NCI-H1930 (cell line): Measurements from ENCODE around the gene GPX2.

Experiments used
- DNase-seq, 2 experiments: peaks; one replicate each; lab custom pipeline; 2025; lab: John Stamatoyannopoulos, UW

The GPX2 gene

DNA sequence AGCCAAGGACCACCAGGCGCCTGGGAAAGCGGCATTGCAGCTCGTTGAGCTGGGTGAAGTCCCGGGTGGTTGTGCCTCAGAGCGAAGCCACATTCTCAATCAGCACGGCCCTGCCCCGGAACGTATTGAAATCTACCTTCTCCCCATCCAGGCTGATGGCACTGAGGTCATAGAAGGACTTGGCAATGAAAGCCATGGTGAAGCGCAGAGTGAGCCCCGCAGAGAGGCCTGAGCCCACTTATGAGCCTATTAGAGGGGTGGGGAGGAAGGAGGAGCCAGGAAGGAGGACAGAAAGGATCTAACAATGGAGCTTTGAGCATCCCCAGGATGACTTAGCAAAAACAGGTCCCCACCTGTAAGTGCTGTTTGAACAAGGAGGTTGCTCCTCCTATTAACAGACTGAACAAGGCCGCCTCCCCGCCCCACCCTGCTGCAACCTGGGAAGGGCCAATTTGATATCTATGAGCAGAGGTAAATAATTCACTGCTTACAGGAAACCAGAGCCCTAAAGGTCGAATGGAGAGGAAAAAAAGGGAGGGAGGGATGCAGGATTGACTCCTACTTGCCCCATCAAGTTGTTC lies at the start of gene GPX2:
GPX2 (minus strand) TSS at position 215 of the 581 bp plus-strand sequence; CDS start at position 196, 19 bp downstream.
- peak; percentile 42 to 53 for DNase-seq

DNA sequence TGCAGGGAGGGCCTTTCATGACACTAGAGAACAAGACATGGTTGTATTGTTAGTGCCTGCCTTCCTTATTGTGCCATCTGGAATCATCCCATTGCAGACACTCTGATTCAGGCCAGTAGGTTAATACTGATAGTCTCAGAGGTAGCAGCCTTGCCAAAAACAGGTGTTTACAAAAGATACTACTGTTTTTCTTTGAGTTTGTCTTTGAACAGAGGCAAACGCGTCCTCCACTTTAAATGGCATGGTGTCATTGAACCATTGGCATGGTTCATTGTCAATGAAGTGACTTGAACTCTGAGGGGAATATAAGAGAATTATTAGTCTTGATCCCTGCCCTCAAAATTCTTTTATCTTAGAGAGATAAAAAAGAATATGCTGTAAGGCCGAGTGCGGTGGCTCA lies 48.4 kb upstream of the GPX2 start:
- no peak for DNase-seq

DNA sequence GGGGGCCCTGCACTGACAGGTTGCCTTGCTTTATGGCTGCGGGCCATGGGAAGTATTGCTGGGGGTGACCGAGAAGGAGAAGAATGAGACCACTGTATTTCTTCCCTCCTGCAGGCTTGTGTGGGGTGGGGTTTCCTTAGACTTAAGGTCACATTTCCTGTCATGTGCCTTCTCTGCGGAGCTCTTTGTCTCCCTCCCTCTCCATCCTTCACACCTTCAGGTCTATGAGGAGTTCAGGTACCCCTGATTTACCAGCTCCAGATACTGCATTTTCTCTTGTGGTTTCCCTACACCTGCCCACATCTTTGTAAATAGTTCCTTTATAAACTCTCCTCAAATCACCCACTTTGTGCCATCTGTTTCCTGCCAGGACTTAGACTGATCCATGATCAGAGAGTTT lies 47.8 kb upstream of the GPX2 start:
- DNase-seq, result no peak

DNA sequence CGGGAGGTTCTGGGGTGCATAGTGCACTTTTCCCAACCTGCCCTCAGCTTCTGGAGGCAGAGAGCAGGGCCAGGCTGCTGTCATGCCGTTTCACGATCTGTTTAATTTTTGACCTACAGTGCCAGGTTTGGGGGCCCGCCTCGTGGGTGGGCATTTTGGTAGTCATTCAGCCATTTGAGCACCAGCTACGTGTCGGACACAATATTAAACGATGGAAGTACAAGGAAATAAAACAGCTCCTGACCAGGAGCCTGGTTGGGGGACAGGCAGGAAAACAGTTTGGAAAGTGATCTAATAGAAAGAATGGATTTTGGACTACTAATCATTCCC lies 44.9 kb upstream of the GPX2 start:
- no peak for DNase-seq

DNA sequence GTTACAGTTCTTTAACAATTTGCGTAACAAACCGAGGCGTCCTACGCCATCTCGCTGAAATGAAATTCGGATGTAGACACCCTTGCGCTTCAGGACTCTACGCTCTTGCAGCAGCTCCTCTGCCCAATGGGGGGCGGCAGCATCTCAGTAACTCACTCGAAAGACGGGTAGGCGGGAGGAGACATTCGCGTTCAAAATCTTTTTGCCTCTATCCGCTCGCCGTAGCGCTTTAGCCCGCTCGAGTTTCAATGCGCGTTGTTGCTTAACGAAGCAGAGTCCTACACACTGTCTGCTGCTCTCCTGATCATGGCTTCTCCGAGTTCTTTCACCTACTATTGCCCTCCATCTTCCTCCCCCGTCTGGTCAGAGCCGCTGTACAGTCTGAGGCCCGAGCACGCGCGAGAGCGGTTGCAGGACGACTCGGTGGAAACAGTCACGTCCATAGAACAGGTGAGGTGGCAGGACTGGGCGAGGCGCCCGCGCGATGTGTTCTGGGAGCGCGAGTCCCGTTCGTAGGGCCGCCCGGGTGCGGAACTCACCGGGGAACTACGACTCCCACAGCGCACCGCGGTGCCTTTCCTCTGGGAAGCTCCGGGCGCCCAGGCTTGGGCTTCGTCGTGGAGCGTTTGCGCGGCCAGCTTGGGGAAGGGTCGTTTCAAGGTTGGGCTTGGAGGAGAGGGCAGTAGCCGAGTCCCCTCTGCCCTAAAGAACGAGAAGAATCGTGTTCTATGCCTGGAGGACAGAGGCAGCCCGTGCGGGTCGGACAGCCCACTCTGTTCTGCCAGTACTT lies 44.3 kb upstream of the GPX2 start, which contains the start of gene FNTB:
FNTB (plus strand) TSS at position 248 of the 790 bp plus-strand sequence; CDS start at position 307, 59 bp downstream.
- DNase-seq, result peak; percentile 83 to 92

DNA sequence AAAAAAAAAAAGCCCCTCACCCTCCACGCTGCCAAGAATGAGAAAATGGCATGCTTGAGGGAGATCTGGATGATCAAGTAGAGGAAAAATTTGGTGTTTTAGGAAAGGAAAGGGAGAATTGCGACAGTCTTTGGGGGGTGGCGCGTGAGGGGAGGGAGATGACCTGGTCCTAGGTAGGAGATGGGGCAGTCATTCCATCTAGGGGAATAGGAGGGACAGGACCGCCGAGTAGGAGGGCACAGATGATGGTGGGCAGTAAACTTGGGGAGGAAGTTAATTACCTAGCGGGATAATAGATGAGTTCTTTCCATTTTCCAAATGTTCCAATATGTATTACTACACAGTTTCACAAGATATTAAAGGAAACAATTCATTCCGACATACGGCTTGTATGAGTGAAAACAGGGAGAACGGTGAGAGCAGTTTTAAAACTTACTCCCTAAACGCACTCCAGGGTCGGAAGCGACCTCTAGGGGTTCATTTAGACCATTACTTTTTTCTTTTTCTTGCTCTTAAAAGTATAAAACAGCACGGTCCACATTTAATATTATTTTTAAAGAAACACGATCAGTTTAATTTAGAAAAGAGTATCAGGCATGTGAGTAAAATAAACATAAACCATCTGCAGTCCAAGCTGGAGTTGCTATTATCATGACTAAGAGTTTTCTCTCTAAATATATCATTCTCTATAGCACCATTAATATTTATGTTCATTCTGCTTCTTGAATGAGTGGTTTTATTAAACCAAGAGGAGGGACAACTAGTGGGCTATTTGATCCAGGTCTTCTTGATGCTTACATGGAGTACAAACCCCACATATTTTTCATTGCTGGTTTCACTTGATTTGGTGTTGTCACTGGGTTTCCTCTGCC lies 41.1 kb upstream of the GPX2 start:
- DNase-seq, result peak in 1 of 2 experiments; percentile 10

DNA sequence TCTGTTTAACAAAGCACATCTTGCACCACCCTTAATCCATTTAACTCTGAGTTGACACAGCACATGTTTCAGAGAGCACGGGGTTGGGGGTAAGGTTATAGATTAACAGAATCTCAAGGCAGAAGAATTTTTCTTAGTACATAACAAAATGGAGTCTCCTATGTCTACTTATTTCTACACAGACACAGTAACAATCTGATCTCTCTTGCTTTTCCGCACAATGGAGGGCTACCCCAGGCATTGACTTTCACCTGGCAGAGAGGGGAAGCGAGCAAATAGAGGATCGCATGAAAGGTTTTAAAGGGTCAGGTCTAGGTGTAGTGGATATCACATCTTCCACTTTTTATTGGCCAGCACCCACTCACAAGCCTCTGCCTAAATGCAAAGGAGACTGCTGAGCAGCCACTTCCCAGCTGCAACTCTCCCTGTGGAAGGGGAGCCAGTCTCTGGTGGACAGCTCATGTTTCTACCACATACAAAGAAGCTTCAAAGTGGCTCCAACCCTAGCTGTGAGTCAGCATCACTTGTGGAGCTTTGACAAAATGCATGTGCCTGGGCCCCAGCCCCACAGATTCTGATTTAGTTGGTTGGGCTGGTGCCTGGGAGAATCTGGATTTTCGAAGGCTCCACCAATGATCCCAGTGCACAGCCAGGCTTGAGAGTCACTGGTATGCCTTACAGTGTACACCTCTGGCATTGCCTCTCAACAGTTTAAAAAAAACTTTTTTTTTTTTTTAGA lies 37.0 kb upstream of the GPX2 start:
- DNase-seq, result no peak

DNA sequence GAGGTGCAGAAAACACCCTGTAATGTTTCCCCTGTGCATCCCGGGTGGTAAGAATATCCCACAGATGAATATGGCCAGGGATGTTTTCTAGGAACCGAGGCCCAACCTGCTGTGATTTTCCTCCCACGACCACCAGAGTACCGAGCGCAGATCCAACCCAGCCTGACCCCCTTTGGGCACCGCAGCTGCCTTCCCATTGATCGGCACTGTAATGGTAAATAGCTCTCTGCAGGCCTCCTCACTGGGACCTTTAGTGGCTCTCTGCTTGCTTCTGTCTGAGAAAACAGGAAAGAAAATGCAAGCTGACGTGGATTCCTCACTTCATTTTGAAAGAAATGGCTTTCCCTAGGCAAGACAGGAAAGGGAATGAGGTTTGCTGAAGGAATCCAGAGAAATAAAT lies 32.0 kb upstream of the GPX2 start:
- no peak for DNase-seq

DNA sequence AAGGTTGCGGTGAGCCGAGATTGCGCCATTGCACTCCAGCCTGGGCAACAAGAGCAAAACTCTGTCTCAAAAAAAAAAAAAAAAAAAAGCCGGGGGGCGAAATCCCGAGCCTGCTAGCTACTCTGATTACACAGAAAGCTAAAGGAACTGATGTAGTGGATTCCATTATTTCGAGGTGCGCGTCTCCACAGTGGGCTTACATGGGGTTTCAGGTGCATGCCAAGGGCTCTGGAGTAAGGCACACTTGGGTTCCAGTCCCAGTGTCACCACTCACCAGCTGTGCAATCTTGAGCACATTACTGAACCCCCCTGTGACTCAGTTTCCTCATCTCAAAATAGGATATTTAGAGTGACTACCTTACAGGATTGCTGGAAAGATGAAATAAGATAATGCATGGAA lies 31.3 kb upstream of the GPX2 start:
- DNase-seq, result no peak

DNA sequence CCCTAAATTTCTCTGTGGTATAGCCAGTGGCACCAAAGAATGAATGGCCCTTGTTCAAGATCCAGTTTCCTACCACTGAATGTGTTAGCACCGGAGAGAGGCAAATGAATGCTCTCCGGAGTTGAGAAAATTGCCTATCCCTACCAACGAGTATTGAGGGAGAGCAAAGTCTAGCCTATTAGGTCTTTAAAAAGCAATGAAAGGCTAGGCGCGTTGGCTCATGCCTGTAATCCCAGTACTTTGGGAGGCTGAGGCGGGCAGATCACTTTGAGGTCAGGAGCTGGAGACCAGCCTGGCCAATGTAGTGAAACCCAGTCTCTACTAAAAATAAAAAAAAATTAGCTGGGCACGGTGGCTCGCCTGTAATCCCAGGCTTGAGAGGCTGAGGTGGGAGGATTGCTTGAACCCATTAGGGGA lies 30.5 kb upstream of the GPX2 start:
- DNase-seq, result no peak

DNA sequence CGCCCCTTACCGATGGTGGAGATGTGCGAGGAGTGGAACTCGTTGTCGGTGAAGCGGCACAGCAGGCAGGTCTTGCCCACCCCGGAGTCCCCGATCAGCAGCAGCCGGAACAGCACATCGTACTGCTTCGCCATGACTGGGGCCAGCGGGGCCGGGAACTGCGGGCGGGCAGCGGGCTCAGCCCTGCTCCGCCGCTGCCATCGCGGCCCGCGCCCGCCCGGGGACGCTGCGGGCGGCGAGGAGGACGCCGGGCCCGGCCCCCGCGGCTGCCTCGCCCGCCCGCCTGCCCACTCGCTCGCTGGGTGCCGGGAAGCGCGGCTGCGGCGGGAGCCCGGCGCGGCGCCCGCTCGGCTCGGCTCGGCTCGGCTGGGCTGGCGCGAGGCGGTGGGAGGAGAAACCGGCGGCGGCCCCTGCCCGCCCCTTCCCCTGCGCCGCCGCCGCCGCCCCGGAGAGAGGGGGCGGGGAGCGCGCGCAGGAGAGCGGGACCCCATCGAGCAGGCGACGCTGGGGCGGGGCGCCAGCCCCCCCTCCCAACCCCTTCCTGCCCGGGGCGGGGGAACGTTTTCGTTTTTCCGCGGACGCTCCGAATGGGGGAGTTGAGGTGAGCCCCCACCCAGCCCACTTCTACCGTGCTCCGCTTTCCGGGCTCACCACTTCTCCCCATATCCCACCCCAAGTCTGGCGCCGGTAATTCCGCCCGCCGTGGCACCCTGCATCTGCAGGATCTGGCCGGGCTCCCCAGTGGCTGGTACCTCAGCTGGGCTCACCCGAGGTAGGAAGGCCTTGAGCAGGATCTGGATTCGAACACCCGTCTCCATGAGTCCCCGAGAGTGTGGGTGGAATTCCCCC lies 29.6 kb upstream of the GPX2 start, which contains the start of gene RAB15:
RAB15 (minus strand) TSS at position 394 of the 849 bp plus-strand sequence; CDS start at position 134, 260 bp downstream.
- DNase-seq, result peak in 1 of 2 experiments; percentile 18

DNA sequence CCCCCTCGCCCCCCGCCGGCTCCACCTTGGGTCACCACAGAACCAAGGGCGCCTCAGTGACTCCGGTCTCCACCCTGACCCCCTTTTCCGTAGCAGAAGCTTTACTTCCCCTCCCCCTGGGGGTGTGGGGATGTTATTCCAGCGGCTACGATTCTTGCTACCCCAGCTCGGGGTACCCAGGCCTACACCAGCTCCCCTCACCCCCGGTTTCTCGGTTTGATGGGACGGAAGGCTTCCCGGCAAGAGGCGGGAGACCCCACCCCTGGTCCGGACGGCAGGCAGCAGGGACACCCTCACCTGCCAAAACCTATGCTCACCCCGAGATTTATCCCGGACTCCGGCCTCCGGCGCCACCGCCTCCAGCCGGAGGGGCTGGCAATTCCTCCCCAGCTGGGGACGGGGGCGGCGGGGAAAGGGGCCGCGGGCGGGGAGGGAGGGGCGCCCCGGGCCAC lies 29.0 kb upstream of the GPX2 start:
- no peak for DNase-seq

DNA sequence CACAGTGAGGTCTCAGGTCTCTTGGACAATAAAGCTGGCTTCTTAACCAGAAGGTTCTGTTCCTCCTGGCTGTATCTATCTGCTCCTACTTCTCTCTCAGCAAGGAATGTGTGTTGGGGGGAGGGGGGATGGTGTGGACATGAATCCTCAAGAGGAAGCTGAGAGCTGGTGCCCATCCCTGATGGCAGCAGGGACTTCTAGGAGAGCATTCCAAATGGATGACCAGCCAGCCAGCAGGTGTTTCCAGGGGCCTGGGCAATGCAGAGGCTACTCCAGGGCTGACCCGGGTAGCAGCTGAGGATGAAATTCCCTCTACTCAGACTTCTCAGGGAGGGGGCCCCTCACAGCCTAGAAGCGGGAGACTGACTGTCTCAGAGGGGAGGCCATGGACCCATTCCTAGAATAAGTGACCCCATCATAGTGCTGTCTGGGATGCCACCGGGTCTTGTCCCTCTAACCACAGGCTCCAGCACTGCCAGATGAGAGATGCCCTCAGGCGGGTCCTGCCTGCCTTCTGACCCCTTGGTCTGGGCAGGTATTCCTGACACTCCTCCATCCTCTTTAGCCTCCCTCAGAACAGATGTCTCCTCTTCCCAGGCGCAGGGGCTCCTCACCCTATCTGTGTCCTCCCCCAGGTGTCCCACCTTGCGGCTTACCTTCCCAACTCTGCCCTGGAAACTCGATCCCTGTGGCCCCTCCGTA lies 28.4 kb upstream of the GPX2 start:
- DNase-seq, result no peak

DNA sequence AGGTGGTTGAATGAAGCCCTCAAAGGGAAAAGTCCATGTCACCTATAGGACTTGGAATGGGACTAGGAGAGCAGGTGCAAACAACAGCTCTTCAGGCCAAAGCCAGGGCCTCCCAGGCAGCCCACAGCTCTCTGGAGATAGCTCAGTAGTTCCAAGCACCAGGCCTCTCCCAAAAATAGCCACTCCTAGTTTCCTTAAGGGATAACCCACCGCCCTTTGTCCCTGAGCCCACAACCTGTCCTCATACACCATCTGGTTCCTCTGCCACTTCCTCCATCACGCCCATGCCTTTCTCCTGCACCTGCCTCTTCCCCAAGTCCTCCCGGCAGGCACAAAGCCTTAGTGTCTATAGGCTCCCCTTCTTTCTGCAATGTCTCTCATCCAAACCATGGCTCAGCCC lies 27.5 kb upstream of the GPX2 start:
- DNase-seq, result no peak

DNA sequence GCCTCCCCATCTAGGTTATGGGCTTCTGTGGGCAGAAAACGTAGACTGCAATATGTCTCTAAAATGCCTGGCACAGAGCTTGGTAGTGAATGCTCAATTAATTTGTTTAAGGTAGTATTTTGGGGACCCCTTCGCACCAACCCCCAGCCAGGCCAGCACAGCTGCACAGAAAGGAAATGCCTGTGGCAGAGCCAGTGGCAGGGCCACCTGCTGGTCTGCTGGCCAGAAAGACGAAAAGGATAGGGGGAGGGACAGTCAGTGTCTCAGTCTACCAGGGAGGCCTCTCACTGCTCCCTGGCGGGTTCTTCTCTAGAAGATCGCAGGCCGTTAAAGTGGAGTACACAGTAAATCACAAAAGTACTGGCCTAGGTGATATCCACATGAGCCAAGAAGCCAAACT lies 26.1 kb upstream of the GPX2 start:
- DNase-seq, result no peak

DNA sequence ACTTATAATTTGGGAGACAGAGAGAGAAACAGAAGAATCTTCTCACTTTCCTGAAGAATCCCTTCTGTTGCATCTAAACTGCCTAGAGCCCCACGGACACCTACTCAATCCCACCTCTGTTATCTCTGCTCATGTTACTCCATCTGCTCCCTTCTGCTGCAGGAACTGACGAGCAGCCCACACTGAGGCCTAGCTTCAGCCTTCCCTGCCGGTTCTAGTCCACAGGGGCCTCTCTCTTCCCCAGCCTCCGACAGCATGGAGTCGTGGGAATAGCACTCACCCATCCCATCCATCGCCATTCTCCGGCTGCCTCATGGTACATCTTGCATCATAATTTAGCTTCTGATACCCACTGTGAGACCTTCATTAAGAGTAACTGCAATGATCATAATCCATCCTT lies 25.6 kb upstream of the GPX2 start:
- DNase-seq, result no peak

DNA sequence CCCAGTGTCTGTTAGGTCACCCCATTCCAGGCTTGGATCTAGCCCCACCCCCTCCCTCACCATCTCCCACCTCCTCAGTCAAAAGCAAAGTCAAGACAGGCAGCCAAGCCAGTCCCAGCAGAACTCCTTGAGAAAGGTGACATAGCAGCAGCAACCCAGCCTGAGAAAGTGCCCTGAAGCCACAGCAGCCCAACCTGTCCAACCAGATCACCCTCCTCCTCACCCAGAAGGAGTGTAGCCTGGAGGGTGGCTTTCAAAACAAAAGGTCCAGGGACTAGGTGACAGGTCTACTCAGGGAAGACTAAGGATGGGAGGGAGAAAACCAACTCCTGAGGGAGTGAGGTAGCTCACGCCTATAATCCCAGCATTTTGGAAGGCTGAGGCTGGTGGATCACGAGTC lies 24.4 kb upstream of the GPX2 start:
- DNase-seq, result no peak

DNA sequence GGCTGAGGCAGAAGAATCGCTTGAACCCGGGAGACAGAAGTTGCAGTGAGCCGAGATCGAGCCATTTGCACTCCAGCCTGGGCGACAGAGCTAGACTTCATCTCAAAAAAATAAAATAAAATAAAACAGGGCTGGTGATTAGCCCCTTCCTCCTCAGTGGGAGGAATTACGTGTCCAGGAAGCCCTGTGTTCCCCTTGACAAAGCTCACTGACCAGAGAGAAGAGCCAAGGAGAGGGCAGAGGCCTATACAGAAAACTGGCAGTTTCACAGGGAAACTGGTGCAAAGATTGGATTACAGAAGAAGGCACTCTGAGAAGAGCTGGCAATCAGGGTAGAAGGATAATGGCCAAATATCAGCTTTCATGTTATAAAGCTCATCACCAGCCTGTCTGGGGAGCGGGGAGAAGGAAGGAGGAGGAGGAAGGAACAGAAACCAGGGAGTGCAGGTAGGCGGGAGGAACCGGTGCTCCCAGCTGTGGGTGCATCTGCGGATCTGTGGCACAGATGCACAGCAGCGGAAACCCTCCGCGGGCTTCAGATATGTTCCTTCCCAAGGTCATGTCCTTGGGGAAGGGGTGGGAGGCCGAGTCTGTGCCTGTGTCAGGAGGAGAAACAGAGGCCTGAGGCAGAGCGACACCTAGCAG lies 22.9 kb upstream of the GPX2 start:
- DNase-seq, result no peak

DNA sequence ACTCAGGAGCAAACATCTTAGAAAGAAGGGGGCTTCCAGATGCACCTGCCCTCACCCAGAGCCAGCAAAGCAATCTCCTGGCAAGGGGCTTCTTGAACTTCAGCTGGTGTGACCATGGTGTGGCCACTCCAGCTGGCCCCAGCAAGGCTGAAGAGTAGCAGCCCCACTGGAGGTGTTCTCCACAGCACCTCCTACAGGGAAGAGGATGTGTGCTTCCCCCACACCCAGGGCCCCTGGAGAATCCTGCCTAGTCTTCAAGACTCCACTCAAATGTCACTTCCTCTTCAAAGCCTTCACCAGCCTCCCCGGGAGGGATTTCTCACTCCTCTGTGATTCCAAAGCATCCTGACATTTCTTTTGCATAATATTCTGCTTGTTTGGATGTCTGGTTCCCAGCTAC lies 21.1 kb upstream of the GPX2 start:
- no peak for DNase-seq

DNA sequence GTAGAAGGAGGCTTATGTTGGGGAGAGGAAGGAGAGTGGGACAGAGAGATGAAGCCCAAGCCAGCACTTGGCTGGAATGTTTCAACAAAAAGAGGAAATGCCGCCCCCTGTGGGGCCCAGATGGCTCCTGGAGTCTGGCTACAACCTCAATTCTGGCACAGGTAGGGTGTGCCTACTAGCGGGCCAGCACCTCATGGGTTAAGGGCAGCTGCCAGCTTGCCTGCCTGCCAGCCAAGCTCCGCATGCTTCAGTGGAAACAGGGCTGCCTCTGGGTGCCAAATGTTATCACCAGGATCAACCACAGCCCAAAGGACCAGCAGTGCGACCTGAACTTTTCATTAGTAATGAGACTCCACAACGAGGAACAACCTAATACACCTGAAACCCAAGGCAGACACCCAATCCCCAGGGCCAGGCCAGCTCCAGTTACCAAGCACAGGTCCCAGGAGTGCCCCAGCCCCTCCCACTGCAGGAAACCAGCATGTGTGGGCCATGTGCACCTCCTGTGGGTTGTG lies 18.3 kb upstream of the GPX2 start:
- no peak for DNase-seq
